ENCODE results near the gene CEP72. TPM values are rescaled to one million over a fixed set of nuclear protein-coding genes. Genes with fewer than 3 reads are reported as not detected.

The CEP72 gene
- total RNA-seq, 1 experiment from 2014 or later: 33.2 TPM

DNA sequence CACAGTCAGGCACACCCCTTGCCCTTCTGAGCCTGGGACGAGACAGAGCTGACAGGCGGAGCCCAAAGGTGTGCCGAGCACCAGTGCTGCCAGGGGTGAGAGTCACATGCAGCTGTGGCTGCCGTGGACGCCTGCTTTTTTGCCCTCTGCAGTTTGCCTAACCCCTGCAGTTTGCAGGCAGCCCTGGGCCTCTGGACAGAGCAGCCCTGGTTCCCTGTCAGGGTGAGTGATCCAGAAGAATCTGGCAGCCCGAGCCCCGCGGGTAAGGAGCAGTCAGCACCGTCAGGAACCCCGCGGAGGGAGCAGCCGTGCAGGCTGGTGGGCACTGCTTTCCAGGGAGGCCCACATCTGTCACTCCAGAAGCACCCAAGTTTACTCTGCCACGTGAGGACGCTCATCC, 30.3 kb downstream of the CEP72 start:
- intact Hi-C loops (cut with micrococcal nuclease; ENCODE audit: unreplicated experiment): no loop called here
- Histone ChIP-seq H3K36me3 (ENCODE audit: control insufficient read depth, insufficient read depth, low read length) (peaks cover 5% of the 10 kb centered on the region), H3K4me1 (ENCODE audit: control insufficient read depth, insufficient read depth, low read length) (no peaks in the 10 kb centered on the region), H3K9me3 (ENCODE audit: control insufficient read depth, insufficient read depth, low read depth, low read length) (no peaks in the 10 kb centered on the region), H3K27ac (ENCODE audit: low read length) (no peak overlapping the region), H3K27me3 (ENCODE audit: control insufficient read depth, insufficient read depth, low read length) (no peaks in the 10 kb centered on the region), H3K4me3 (ENCODE audit: low read depth in 2 of 2, low read length in 2 of 2) (no peak overlapping the region)
- ChIA-PET CTCF (no interaction called here), POLR2A (no interaction called here)
- TF ChIP-seq CTCF (IDR thresholded peaks at IDR 0.05) (no peak), TCF7L2 (IDR thresholded peaks at IDR 0.05; ENCODE audit: low read depth, low read length) (no peak), SIN3A (IDR thresholded peaks at IDR 0.05; ENCODE audit: borderline replicate concordance, insufficient read depth, low read depth, low read length) (no peak), REST (IDR thresholded peaks at IDR 0.05; ENCODE audit: insufficient read depth in 1 of 2, low read depth in 2 of 2, low read length in 1 of 2) (no peak), POLR2AphosphoS5 (IDR thresholded peaks at IDR 0.05; ENCODE audit: low read depth, low read length) (no peak)
- DNase-seq (ENCODE audit: low read depth, low spot score) (no peak), ATAC-seq (no peak)
- in situ Hi-C loops (cut with HindIII; ENCODE audit: low pct_unique_long_range_greater_than_20kb, low sequenced_read_pairs): no loop called here
- TSS peak; percentile 65 for BruUV-seq (replicated peaks)

- intact Hi-C loops (cut with micrococcal nuclease; ENCODE audit: unreplicated experiment): no loop called here
- CTCF ChIA-PET: no interaction called here
Observed at GRCh38 chr5:643351-643801, 31.2 kb downstream of the CEP72 start.

More at GRCh38 chr5:643351-643801, 31.2 kb downstream of the CEP72 start:
- peaks cover 5% of the 10 kb centered on the region for H3K36me3 ChIP-seq (ENCODE audit: control insufficient read depth, insufficient read depth, low read length)
- POLR2A ChIA-PET: no interaction called here
- H3K4me1 ChIP-seq (ENCODE audit: control insufficient read depth, insufficient read depth, low read length): no peaks in the 10 kb centered on the region
- ATAC-seq: no peak
- no peak overlapping the region for H3K27ac ChIP-seq (ENCODE audit: low read length)
- no peak for DNase-seq (ENCODE audit: low read depth, low spot score)
- in situ Hi-C loops (cut with HindIII; ENCODE audit: low pct_unique_long_range_greater_than_20kb, low sequenced_read_pairs): no loop called here
- no peak for TF ChIP-seq SIN3A (IDR thresholded peaks at IDR 0.05; ENCODE audit: borderline replicate concordance, insufficient read depth, low read depth, low read length)
- no peak for TF ChIP-seq REST (IDR thresholded peaks at IDR 0.05; ENCODE audit: insufficient read depth in 1 of 2, low read depth in 2 of 2, low read length in 1 of 2)
- TF ChIP-seq TCF7L2 (IDR thresholded peaks at IDR 0.05; ENCODE audit: low read depth, low read length): no peak
- no peak for TF ChIP-seq CTCF (IDR thresholded peaks at IDR 0.05)
- no peak for TF ChIP-seq POLR2AphosphoS5 (IDR thresholded peaks at IDR 0.05; ENCODE audit: low read depth, low read length)
- no TSS peak for BruUV-seq (replicated peaks)
- no peaks in the 10 kb centered on the region for H3K27me3 ChIP-seq (ENCODE audit: control insufficient read depth, insufficient read depth, low read length)
- H3K4me3 ChIP-seq (ENCODE audit: low read depth in 2 of 2, low read length in 2 of 2): no peak overlapping the region
- no peaks in the 10 kb centered on the region for H3K9me3 ChIP-seq (ENCODE audit: control insufficient read depth, insufficient read depth, low read depth, low read length)
